HepG2 (cell line): Measurements from ENCODE around the gene ZNF804B. TPM values are rescaled to one million over a fixed set of nuclear protein-coding genes. Genes with fewer than 3 reads are reported as not detected.

Source experiments
- ATAC-seq: fragments of 200-7000 bp; cut with Tn5 transposase; 3 replicates; pipeline ENCODE4 v1.9.1; 2020; ENCODE audit warnings: mild to moderate bottlenecking, moderate library complexity
- BruUV-seq: library from RNA; stranded (reverse); fragments of 400-500 nt; replicated peaks from 2 replicates; lab custom pipeline; 2021; lab: Mats Ljungman, UMichigan
- CTCF ChIA-PET: fragments of 300-600 bp; formaldehyde crosslinking; extraction: SDS; loops from one replicate; lab custom pipeline; 2021; ENCODE audit warnings: low total read pairs, inconsistent platforms, low intra/inter-chr PET ratio; lab: Yijun Ruan, JAX
- POLR2A ChIA-PET: fragments of 350-600 bp; sonication (Branson Sonifier 250); formaldehyde crosslinking; loops from one replicate; lab custom pipeline; 2020; ENCODE audit warnings: antibody characterized with exemption, inconsistent platforms; lab: Yijun Ruan, JAX
- DNase-seq: peaks from one replicate; pipeline ENCODE4 v3.0.0-alpha.2; 2015; ENCODE audit warnings: low spot score
- FAIRE-seq: peaks from 3 replicates; lab custom pipeline; 2011; peaks lifted over from hg19 to GRCh38; lab: Jason Lieb, UNC
- H2AFZ ChIP-seq: one replicate; pipeline ENCODE4 v1.6.1; 2011; ENCODE audit warnings: low read length, inconsistent platforms
- H3K27ac ChIP-seq: fragments of 300-600 bp; 3 replicates; pipeline ENCODE4 v1.8.0; 2011; ENCODE audit warnings: mixed run types, mild to moderate bottlenecking, mixed read lengths, low read length, inconsistent platforms; ENCODE audit not compliant: insufficient read depth; ENCODE audit errors: extremely low read length
- H3K27me3 ChIP-seq, 2 experiments: fragments of 200-600 bp in 1 of 2; 2 replicates in 1 of 2; 3 replicates in 1 of 2; pipeline versions ENCODE4 v1.6.0 to v1.8.0; 2011; ENCODE audit warnings: low read length in 2 of 2, mild to moderate bottlenecking in 2 of 2, moderate library complexity in 2 of 2, inconsistent platforms in 1 of 2; ENCODE audit not compliant: insufficient read depth in 2 of 2, control insufficient read depth in 1 of 2
- H3K36me3 ChIP-seq, 2 experiments: fragments of 200-600 bp in 1 of 2; replicated peaks in 1 of 2; 2 replicates in 1 of 2; 3 replicates in 1 of 2; pipeline versions ENCODE4 v1.5.1 to v1.8.0; 2011; ENCODE audit warnings: low read length in 2 of 2, inconsistent platforms in 1 of 2; ENCODE audit not compliant: insufficient read depth in 2 of 2, control insufficient read depth in 1 of 2
- H3K4me1 ChIP-seq: 2 replicates; pipeline ENCODE4 v1.5.1; 2012; ENCODE audit warnings: low read length, inconsistent platforms; ENCODE audit not compliant: insufficient read depth
- H3K4me2 ChIP-seq: 2 replicates; pipeline ENCODE4 v1.6.0; 2011; ENCODE audit warnings: low read depth, low read length, inconsistent platforms
- H3K4me3 ChIP-seq, 3 experiments: fragments of 200-600 bp in 1 of 3; sonication (generic), shearing (Covaris generic) in 1 of 3; replicated peaks in 1 of 3; 2 replicates each; pipeline ENCODE4 v1.5.1; 2011 to 2016; ENCODE audit warnings: low read length in 3 of 3, inconsistent platforms in 2 of 3, low read depth in 2 of 3, mild to moderate bottlenecking in 2 of 3, control low read depth in 1 of 3, mixed read lengths in 1 of 3; ENCODE audit not compliant: insufficient read depth in 1 of 3
- H3K79me2 ChIP-seq: one replicate; pipeline ENCODE4 v1.6.1; 2011; ENCODE audit warnings: low read length, inconsistent platforms; ENCODE audit not compliant: insufficient read depth
- H3K9ac ChIP-seq: 2 replicates; pipeline ENCODE4 v1.6.0; 2011; ENCODE audit warnings: mild to moderate bottlenecking, low read depth, low read length, inconsistent platforms; ENCODE audit not compliant: insufficient read depth
- H3K9me3 ChIP-seq: 2 replicates; pipeline ENCODE4 v1.5.1; 2012; ENCODE audit warnings: mild to moderate bottlenecking, low read length
- H4K20me1 ChIP-seq: 2 replicates; pipeline ENCODE4 v1.6.0; 2011; ENCODE audit warnings: inconsistent platforms, mild to moderate bottlenecking, low read length, moderate library complexity; ENCODE audit not compliant: insufficient read depth
- ASH2L ChIP-seq: fragments of 300-600, 200-600 bp; sonication (generic); IDR thresholded peaks from 2 replicates; pipeline ENCODE4 v1.7.0; 2017; ENCODE audit warnings: low read depth, mild to moderate bottlenecking, moderate library complexity, mixed read lengths, low read length; ENCODE audit not compliant: insufficient read length
- CAMTA2 ChIP-seq: sonication (generic); formaldehyde crosslinking; IDR thresholded peaks from 2 replicates; pipeline ENCODE4 v1.4.0; 2020; ENCODE audit warnings: mild to moderate bottlenecking, missing genetic modification reagents, borderline replicate concordance
- HES4 ChIP-seq: sonication (generic); formaldehyde crosslinking; IDR thresholded peaks from 2 replicates; pipeline ENCODE4 v1.9.0; 2021; ENCODE audit warnings: mild to moderate bottlenecking, missing genetic modification reagents, borderline replicate concordance
- KLF13 ChIP-seq: sonication (generic); formaldehyde crosslinking; IDR thresholded peaks from 2 replicates; pipeline ENCODE4 v1.4.0; 2020; ENCODE audit warnings: mild to moderate bottlenecking, missing genetic modification reagents
- MAF1 ChIP-seq: sonication (generic); formaldehyde crosslinking; IDR thresholded peaks from 2 replicates; pipeline ENCODE4 v1.5.0; 2020; ENCODE audit warnings: missing genetic modification reagents, borderline replicate concordance
- SAFB2 ChIP-seq: sonication (generic); formaldehyde crosslinking; IDR thresholded peaks from 2 replicates; pipeline ENCODE4 v1.5.1; 2020; ENCODE audit warnings: missing genetic modification reagents, low read depth, mild to moderate bottlenecking, borderline replicate concordance
- SRY ChIP-seq: sonication (generic); formaldehyde crosslinking; IDR thresholded peaks from 2 replicates; pipeline ENCODE4 v1.8.0; 2022; ENCODE audit warnings: mild to moderate bottlenecking, missing genetic modification reagents
- ZNF20 ChIP-seq: sonication (generic); formaldehyde crosslinking; IDR thresholded peaks from 2 replicates; pipeline ENCODE4 v1.4.0; 2020; ENCODE audit warnings: mild to moderate bottlenecking, moderate library complexity, missing genetic modification reagents
- ZNF468 ChIP-seq: sonication (generic); formaldehyde crosslinking; IDR thresholded peaks from 2 replicates; pipeline ENCODE4 v1.8.0; 2022; ENCODE audit warnings: mild to moderate bottlenecking, moderate library complexity, missing genetic modification reagents
- ZNF501 ChIP-seq: sonication (generic); formaldehyde crosslinking; IDR thresholded peaks from 2 replicates; pipeline ENCODE4 v1.5.1; 2020; ENCODE audit warnings: mild to moderate bottlenecking, moderate library complexity, missing genetic modification reagents
- ZSCAN25 ChIP-seq: sonication (generic); formaldehyde crosslinking; IDR thresholded peaks from 2 replicates; pipeline ENCODE4 v1.8.0; 2022; ENCODE audit warnings: mild to moderate bottlenecking, missing genetic modification reagents
- ZSCAN29 ChIP-seq: sonication (generic); formaldehyde crosslinking; conservative IDR thresholded peaks from 2 replicates; pipeline ENCODE4 v1.4.0; 2020; ENCODE audit warnings: mild to moderate bottlenecking, missing genetic modification reagents
- WGBS: methylation state at CpG from one replicate; pipeline ENCODE4 v1.1.6; 2017; ENCODE audit warnings: low lambda C conversion rate; 5-methylcytosine and 5-hydroxymethylcytosine counted together
- in situ Hi-C: cut with HindIII; loops from 2 replicates; pipeline ENCODE4 v1.10.0; 2017; ENCODE audit warnings: low pct_unique_long_range_greater_than_20kb; ENCODE audit not compliant: extremely low pct_ligation_motif_present
- intact Hi-C: fragments of 100-400 bp; cut with micrococcal nuclease; formaldehyde crosslinking; loops from one replicate; pipeline ENCODE4 v1.10.0; 2022; ENCODE audit not compliant: unreplicated experiment
- polyA plus RNA-seq, 8 experiments: library from polyadenylated mRNA; depleted of rRNA in 3 of 8; stranded (reverse) in 7 of 8; unstranded in 1 of 8; fragments of >200 nt; fragmentation: Illumina TruSeq in 4 of 8; extraction: Trizol in 4 of 8; gene quantifications; 2 replicates each; pipeline versions ENCODE4 v1.2.1 to v1.2.3, GENCODE V29; 2011 to 2016; ENCODE audit warnings: low read depth in 4 of 8, missing spikeins in 1 of 8, mixed read lengths in 1 of 8; ENCODE audit not compliant: insufficient read depth in 1 of 8
- total RNA-seq, 5 experiments: library from RNA; depleted of rRNA; stranded (reverse); fragments of >200 nt; fragmentation: Illumina TruSeq; extraction: Trizol; gene quantifications; 2 replicates each; pipeline ENCODE4 v1.2.3, GENCODE V29; 2016; ENCODE audit warnings: low read depth in 1 of 5
- TF ChIP-seq, protein P1 (sequence below): sonication (generic); formaldehyde crosslinking; IDR thresholded peaks from 2 replicates; pipeline ENCODE4 v1.9.0; 2021; ENCODE audit warnings: missing genetic modification reagents, borderline replicate concordance
- TF ChIP-seq, protein P2 (sequence below): sonication (generic); formaldehyde crosslinking; IDR thresholded peaks from 2 replicates; pipeline ENCODE4 v1.4.0; 2020; ENCODE audit warnings: missing genetic modification reagents
- TF ChIP-seq, protein P3 (sequence below): sonication (generic); formaldehyde crosslinking; IDR thresholded peaks from 2 replicates; pipeline ENCODE4 v1.8.0; 2022; ENCODE audit warnings: missing genetic modification reagents, mild to moderate bottlenecking, moderate library complexity, borderline replicate concordance
- TF ChIP-seq, protein P4 (sequence below): sonication (generic); formaldehyde crosslinking; conservative IDR thresholded peaks from 2 replicates; pipeline ENCODE4 v1.8.0; 2022; ENCODE audit warnings: low read depth, missing genetic modification reagents

Gene ZNF804B
- total and polyA plus RNA-seq, 2 of the 13 experiments (the other 11 are each of a cell fraction or from before 2014, with no cell fraction given), result not detected

DNA sequence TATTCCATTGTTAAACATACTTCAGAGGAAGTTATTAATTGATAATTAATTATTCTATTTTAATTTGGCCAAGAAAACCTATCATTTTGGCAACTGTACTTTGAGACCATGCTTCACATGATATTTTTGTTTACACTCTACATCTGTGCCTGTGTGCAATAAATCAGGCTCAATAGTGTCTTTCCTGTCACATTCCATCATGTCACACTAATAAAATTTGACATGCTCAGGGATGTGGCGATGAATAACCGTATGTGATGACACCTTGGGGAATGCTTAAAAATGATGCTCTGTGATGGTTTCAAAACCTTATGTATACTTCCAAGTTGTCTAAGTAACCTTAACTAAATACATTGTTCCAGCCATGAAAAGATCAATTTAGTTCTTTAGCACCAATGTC is 400.6 kb downstream of the ZNF804B start (continued):
- TF ChIP-seq, protein P1, sequence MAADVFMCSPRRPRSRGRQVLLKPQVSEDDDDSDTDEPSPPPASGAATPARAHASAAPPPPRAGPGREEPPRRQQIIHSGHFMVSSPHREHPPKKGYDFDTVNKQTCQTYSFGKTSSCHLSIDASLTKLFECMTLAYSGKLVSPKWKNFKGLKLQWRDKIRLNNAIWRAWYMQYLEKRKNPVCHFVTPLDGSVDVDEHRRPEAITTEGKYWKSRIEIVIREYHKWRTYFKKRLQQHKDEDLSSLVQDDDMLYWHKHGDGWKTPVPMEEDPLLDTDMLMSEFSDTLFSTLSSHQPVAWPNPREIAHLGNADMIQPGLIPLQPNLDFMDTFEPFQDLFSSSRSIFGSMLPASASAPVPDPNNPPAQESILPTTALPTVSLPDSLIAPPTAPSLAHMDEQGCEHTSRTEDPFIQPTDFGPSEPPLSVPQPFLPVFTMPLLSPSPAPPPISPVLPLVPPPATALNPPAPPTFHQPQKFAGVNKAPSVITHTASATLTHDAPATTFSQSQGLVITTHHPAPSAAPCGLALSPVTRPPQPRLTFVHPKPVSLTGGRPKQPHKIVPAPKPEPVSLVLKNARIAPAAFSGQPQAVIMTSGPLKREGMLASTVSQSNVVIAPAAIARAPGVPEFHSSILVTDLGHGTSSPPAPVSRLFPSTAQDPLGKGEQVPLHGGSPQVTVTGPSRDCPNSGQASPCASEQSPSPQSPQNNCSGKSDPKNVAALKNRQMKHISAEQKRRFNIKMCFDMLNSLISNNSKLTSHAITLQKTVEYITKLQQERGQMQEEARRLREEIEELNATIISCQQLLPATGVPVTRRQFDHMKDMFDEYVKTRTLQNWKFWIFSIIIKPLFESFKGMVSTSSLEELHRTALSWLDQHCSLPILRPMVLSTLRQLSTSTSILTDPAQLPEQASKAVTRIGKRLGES (CRISPR knock-in tag), result no peak
- no peak for TF ChIP-seq ZNF501 (CRISPR knock-in tag)
- no peak for TF ChIP-seq ZNF20 (CRISPR knock-in tag)
- no peak for TF ChIP-seq SRY (CRISPR knock-in tag)
- no peak for TF ChIP-seq KLF13 (CRISPR knock-in tag)

DNA sequence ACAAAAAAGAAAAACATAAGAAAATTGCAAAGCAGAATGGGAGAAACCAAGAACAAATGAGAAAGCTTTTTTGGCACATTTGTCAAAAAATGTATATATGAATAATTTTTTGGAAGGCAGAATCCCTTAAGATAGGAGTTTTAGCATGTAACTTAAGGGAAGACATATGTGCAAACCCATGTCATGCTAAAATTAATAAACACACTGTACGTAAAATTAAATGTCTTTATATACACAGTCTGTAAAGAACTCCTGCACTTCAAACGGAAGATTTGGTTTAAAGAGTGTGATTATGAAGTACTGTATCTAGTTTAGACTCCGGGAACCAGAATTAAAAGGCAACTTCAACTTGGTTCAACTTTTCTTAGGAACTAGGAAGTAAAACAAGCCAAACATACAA is 405.9 kb downstream of the ZNF804B start:
- FAIRE-seq, result no peak
- H2AFZ ChIP-seq, result no peak overlapping the region
- 20% methylated on average over 3 of the region's 3 CpGs for WGBS
- ATAC-seq, result no peak
- CTCF ChIA-PET, result no interaction called here
- H3K36me3 ChIP-seq, result no peaks in the 10 kb centered on the region
- H3K4me2 ChIP-seq, result no peak overlapping the region
- no peaks in the 10 kb centered on the region for H3K9me3 ChIP-seq
- H3K27ac ChIP-seq, result no peak overlapping the region
- DNase-seq, result no peak
- intact Hi-C loops (no loop called here), in situ Hi-C loops (no loop called here)
- POLR2A ChIA-PET, result no interaction called here
- H3K9ac ChIP-seq, result no peak overlapping the region
- no TSS peak for BruUV-seq
- no peaks in the 10 kb centered on the region for H3K27me3 ChIP-seq
- H3K4me1 ChIP-seq, result no peaks in the 10 kb centered on the region
- H3K79me2 ChIP-seq, result no peaks in the 10 kb centered on the region
- H3K4me3 ChIP-seq, result no peak overlapping the region
- no peaks in the 10 kb centered on the region for H4K20me1 ChIP-seq
- no peak for TF ChIP-seq HES4 (CRISPR knock-in tag)
- TF ChIP-seq ZSCAN25 (CRISPR knock-in tag), result no peak
- TF ChIP-seq, protein P2, sequence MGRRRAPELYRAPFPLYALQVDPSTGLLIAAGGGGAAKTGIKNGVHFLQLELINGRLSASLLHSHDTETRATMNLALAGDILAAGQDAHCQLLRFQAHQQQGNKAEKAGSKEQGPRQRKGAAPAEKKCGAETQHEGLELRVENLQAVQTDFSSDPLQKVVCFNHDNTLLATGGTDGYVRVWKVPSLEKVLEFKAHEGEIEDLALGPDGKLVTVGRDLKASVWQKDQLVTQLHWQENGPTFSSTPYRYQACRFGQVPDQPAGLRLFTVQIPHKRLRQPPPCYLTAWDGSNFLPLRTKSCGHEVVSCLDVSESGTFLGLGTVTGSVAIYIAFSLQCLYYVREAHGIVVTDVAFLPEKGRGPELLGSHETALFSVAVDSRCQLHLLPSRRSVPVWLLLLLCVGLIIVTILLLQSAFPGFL (CRISPR knock-in tag), result no peak
- no peak for TF ChIP-seq SAFB2 (CRISPR knock-in tag)
- TF ChIP-seq MAF1 (CRISPR knock-in tag), result no peak
- TF ChIP-seq, protein P3, sequence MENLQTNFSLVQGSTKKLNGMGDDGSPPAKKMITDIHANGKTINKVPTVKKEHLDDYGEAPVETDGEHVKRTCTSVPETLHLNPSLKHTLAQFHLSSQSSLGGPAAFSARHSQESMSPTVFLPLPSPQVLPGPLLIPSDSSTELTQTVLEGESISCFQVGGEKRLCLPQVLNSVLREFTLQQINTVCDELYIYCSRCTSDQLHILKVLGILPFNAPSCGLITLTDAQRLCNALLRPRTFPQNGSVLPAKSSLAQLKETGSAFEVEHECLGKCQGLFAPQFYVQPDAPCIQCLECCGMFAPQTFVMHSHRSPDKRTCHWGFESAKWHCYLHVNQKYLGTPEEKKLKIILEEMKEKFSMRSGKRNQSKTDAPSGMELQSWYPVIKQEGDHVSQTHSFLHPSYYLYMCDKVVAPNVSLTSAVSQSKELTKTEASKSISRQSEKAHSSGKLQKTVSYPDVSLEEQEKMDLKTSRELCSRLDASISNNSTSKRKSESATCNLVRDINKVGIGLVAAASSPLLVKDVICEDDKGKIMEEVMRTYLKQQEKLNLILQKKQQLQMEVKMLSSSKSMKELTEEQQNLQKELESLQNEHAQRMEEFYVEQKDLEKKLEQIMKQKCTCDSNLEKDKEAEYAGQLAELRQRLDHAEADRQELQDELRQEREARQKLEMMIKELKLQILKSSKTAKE (CRISPR knock-in tag), result no peak
- no peak for TF ChIP-seq ASH2L
- TF ChIP-seq CAMTA2 (CRISPR knock-in tag), result no peak
- TF ChIP-seq, protein P4, sequence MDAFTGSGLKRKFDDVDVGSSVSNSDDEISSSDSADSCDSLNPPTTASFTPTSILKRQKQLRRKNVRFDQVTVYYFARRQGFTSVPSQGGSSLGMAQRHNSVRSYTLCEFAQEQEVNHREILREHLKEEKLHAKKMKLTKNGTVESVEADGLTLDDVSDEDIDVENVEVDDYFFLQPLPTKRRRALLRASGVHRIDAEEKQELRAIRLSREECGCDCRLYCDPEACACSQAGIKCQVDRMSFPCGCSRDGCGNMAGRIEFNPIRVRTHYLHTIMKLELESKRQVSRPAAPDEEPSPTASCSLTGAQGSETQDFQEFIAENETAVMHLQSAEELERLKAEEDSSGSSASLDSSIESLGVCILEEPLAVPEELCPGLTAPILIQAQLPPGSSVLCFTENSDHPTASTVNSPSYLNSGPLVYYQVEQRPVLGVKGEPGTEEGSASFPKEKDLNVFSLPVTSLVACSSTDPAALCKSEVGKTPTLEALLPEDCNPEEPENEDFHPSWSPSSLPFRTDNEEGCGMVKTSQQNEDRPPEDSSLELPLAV (CRISPR knock-in tag), result no peak
- TF ChIP-seq ZSCAN29 (CRISPR knock-in tag), result no peak
- no peak for TF ChIP-seq ZNF468 (CRISPR knock-in tag)
